T-helper 2 cell (primary cell): ENCODE data around the gene MFGE8.

Experiments
- DNase-seq, 5 experiments: peaks; one replicate each; pipeline versions ENCODE4 v3.0.0 to v3.0.0-alpha.2; 2012 to 2022

Gene MFGE8

DNA sequence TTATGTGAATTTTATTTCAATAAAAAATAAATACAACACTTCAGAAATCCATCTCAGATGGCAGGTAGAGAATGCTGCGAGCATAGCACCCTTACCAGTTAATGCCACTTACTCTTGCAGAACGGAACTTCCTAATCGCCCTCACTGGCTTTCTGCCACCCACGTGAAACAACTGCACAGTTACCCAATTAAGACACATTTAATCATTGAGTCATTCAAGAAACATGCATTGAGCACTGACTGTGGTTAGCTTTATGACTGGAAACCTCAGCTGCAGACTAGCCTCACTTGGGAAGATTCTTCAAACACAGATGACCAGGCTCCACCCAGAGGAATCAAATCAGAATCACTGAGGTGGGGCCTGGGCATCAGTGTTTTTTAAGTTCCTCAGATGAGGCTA is 5.6 kb upstream of the MFGE8 start:
- peak in 2 of 5 experiments; percentile 29 to 91 for DNase-seq

GRCh38 chr15:88917760-88918159 is 4.6 kb upstream of the MFGE8 start:
- DNase-seq = no peak

GRCh38 chr15:88915354-88915753 is 2.2 kb upstream of the MFGE8 start:
- DNase-seq = no peak

DNA sequence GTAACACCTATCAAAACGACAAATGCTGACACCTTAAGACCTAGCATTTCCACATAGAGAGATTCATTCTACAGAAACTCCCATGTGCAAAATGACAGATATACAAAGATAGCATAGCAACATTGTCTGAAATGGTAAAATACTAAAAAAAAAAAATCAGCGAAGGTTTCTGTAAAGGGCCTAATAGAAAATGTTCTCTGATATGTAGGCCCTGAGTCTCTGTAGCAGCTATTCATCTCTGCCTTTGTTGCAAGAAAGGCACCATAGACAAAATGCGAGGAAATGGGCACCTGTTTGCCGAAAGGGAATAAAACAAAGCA is 631 bp upstream of the MFGE8 start:
- DNase-seq = no peak

GRCh38 chr15:88912500-88912921 is 668 bp downstream of the MFGE8 start:
- no peak for DNase-seq

- no peak for DNase-seq
Measured at GRCh38 chr15:88911766-88912118, 1.4 kb downstream of the MFGE8 start.

DNA sequence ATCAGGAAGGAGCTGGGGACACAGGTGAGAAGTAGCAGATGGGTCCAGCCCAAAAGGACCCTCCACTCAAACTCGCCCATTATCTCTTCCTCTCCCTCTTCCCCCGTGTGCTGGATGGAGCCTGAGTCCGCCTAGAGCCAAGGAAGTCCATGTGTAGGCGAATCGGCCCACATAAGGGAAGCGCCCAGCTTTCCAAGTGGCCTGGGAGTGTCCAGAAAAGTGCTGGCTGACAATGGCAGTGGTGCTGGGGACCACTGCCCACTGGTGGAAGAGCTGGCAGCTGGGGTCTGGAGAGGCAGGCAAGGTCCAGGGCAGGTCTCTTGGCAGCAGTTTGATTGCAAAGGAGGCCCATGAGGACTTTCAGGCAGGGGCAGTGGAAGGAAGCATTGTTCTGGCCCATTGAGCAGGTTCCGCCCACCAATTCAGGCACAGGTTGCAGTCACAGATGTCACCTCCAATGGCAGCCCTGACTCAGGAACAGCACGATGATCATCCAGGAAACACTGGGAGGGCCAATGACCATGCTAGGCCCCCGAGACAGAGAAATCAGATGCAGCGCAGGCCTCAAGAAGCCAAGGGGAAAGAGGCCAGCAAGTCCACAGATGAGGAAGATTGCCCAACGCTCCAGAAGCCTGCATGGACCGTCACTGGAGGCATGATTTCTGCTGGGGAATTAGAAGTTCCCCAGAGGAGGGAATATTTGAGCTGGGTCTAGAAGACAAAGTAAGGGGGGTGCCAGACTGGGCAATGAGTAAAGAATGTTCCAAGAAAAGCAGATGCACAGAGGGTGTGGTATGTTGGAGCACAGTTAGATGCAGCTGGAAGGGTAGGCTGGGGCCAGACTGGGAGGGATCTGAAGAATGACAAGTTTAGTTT is 3.0 kb downstream of the MFGE8 start:
- DNase-seq = no peak

DNA sequence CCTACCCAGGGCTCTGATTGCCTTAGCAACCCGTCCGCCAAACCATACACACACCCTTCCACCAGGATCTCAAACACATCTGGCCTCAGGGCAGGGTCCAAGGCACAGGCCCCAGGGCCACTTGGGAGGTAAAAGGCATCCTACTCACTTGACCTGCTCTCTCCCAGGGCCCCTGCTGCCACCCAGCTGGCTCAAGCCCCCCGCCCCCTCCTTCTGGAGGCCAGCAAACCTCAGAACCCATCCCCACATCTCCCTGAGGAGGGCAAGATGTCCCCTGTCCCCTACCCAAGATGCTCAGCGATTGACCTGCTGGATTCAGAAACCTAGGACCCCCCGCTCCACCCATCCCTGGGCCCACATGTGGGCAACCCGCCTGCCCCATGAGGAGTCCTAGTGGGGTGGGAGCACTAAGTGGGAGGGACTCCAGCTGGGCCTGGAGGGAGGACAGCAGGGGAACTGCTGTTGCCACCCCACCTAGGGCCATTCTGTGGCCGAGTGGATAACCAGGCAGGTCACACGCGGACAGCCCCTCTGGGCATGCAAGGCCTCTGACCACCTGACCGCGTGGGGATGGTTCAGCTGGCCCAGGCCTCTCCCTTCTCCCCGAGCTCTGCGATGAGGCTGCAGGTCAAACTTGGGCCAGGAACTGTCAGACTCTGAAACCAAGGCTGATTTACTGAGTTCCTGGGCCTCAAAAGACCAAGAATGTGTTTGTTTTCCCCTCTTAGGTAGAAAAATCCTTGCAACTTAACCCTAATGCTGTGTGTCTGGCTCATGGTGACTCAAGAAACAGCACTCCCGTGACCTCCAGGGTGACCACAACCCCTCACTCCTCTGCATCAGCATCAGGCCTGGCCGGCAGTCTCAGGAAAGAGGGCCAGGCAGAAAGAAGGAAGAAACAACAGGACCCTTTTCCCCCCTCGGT is 4.2 kb downstream of the MFGE8 start:
- DNase-seq = no peak

GRCh38 chr15:88908123-88908522 is 5.1 kb downstream of the MFGE8 start:
- no peak for DNase-seq

- DNase-seq = no peak
Measured at GRCh38 chr15:88907111-88907510, 6.1 kb downstream of the MFGE8 start.

- no peak for DNase-seq
Measured at GRCh38 chr15:88906551-88906950, 6.6 kb downstream of the MFGE8 start.

DNA sequence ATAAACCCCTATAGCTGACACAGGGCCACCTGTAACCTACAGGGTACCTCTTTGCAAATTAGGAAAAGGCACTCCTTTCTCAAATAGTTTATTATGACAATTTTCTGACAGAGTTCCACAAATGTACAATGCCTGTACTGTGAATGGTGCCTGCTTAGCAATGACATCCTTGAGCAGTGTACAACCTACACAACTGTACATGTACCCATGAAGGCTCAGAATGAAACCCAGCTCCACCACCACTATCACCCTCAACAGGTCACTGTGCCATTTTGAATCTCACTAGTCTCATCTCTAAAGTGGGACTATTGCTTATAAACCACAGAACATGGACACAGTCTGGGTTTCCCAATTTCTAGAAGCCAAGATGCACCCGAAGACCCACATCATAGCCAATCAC is 7.0 kb downstream of the MFGE8 start:
- DNase-seq = no peak

DNA sequence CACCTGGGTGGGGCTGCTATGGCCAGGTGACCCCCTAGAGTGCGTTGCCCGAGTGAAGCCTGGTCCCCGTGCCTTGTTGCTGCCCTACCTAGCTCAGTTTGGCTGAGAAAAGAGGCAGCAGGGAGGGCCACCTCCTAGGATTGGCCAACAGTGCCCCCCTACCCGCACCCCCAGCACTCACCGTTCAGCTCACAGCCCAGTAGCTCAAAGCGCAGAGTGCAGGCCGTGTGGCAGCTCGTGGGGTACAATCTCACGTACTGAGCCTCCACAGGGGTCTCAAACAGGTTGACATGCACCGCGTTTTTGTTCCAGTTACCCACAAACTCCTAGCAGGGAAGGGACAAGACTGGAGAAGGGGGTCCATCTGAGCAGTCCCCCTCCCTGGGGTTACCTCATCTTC is 7.6 kb downstream of the MFGE8 start:
- DNase-seq = no peak

DNA sequence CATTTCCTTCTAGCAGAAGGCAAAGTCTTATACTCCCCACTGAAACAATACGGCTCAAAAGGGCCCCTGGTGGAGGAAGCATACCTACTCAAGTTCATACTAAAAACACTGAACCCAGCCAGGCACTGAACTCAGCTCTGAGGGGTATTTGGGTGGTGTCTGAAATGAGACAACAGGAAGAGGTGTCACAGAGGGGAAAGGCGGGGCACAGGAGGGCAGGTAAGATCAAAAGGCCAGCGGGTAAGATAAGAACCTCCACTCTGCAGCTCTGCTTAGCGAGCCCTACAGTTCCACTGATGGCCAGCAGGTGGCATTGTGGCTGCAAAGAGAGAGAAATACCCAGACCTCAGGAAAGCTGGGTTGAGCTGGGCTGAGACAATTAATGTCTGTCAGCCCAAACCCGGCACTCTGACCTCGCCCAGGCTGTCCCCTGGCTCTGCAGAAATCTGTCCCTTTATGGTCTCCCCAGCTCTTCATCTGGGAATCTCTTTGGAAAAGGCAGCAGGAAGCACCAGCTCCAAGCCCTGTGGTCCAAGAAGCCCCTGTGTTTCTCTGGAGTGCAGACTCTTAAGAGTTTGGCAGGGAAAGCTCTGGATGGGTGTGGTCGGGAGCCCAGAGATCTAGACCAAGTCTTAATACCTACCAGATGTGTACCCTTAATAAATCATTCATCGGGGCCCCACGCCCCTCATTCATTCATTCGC is 8.4 kb downstream of the MFGE8 start:
- peak; percentile 82 to 98 (median 89) for DNase-seq

GRCh38 chr15:88904257-88904623 is 8.9 kb downstream of the MFGE8 start:
- no peak for DNase-seq

DNA sequence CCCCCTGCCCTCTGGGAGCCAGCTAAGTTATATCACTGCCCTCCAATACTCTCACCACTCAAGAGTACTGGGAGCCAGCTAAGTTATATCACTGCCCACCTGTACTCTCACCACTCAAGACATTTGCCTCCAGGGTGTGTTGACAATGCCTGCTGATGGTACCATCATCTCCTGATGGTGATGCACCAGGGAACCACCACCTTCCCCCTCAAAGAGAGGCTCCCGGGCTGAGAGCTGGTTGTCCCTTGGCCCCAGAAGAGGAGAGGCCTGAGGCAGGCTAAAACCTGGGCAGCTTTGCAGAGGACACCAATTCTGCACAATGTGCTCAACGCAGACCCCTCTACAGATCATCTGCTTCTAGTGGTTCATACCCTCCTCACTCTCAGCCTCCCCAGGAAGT is 10.3 kb downstream of the MFGE8 start:
- no peak for DNase-seq

DNA sequence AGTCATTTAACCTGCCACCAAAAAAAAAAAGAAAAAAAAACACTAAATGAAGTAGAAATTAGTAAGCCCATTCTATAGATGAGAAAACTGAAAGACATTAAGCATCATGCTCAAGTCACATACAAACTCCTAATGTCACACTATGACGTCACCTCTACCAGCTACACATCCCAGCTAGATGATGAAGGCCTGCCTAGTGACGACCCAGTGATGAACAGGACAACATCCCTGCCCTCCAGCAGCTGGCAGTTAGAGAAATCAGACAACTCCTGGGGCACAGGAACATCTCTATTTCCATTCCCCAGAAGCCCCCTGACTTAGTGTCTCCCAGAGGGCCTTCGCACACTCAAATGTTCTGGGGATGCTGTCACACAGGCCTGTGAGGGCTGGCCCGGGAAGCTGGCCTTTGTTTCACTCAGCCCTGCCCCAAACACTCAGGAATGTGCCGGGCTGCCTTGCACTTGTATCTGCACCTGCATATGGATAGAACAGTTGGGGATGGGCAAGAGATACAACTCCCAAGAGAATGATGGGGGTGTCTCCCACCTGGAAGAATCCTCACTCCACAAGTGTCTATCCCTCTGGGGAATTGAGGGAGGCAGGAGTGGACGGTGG is 10.9 kb downstream of the MFGE8 start:
- DNase-seq = no peak

DNA sequence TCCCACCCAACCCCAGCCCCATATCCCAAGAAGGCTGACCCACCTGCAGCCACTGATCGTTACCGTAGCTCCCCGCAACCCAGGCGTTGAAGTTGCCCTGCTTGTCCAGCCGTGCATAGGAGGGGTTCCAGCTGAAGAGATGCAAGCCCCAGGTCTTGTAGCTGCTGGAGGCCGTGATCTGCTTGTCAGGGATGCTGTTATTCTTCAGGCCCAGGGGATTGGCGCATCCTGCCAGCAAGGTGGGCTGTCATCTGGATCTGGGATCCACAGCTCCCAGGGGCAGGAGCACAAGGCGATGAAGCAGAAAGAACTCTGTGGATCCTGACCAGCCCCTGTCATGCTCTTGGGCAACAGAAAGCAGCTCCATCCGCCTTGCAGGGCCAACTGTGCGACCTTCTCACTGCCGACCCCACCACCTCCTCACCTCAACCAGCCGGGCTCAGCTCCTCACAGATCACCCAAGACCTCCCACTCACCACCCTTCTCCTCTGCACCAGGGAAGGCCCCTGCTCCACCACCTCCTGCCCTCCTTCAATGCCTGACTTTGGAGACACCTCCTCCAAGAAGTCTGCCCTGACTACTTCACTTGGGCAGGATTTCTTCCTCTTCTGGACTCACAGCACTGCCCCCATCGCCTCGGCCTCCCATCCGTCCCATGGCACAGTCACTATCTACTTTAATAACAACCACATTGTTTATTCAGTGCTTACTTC is 11.5 kb downstream of the MFGE8 start:
- DNase-seq = no peak

DNA sequence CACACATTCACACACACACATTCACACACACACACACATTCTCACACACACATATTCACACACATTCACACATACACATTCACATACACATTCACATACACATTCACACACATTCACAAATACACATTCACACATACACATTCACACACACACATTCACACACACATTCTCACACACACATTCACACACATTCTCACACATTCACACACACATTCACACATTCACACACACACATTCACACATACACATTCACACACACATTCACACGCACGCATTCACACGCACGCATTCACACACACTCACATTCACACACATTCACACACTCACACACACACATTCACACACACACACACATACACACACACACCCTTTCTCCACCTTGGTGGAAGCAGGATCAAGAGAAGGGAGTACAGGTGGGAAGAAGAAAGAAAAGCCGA is 12.2 kb downstream of the MFGE8 start:
- DNase-seq = no peak

GRCh38 chr15:88900309-88900981 is 12.7 kb downstream of the MFGE8 start:
- DNase-seq = no peak

GRCh38 chr15:88899251-88899650 is 13.9 kb downstream of the MFGE8 start:
- DNase-seq = no peak

DNA sequence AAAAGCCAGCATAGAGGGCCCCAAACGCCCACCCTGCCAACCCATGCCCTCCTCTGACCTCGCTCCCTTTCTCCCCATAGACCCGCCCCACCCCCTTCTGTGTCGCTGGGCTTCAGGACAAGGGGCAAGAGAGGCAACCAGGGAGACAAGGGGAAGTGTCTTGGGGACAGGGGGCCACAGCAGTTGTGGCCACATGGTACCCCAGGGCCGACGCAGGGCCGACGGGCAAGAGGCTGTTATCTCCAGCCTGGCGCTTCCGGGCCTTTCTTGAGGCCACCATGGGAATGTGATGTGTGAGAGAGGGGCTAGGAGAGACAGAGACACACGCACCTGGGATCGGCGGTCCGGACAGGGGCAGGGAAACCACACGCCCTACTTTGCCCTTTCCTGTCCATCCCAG is 14.4 kb downstream of the MFGE8 start:
- DNase-seq = no peak
